ENCODE results near the gene ANTXR1.

GRCh38 chr2:69253611-69254301, 240.8 kb downstream of the ANTXR1 start:
- TF ChIP-seq CTCF (conservative IDR thresholded peaks at IDR 0.05) (no peak), EZH2 (IDR thresholded peaks at IDR 0.05; ENCODE audit: low read depth) (no peak)
